Measurements from ENCODE around the gene ARID3A. TPM values are rescaled to one million over a fixed set of nuclear protein-coding genes. Genes with fewer than 3 reads are reported as not detected.

ARID3A gene
- total RNA-seq, 1 donor from 2014 or later, result 35.0 TPM

DNA sequence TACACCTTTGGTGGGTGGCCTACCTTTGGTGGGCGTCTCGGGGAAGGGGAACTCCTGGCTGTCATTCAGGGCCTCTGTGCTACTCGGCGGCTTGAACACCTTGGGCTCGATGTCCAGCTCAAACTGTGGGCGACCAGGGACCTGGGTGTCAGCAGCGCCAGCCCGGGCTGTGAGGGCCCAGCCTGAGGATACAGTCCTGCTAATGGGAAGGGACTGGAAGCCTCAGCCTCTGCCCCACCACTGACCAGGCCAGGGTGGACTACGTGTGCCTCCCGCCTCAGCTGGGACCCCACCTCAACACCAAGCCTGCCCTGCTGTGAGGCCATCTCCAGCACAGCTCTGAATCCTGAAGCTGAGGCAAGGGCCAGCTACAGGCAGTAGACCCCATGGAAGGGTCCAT is 87.4 kb downstream of the ARID3A start:
- Mint-ChIP-seq H3K36me3 (ENCODE audit: low read depth) (peaks cover 6% of the 10 kb centered on the region), H3K27ac (no peak overlapping the region), H3K9me3 (no peaks in the 10 kb centered on the region), H3K4me1 (ENCODE audit: low read depth) (peaks cover 14% of the 10 kb centered on the region), H3K4me3 (no peak overlapping the region), H3K27me3 (ENCODE audit: insufficient read depth) (no peaks in the 10 kb centered on the region)
- intact Hi-C loops (cut with micrococcal nuclease), result no loop called here
- no peak for DNase-seq (ENCODE audit: low spot score)

DNA sequence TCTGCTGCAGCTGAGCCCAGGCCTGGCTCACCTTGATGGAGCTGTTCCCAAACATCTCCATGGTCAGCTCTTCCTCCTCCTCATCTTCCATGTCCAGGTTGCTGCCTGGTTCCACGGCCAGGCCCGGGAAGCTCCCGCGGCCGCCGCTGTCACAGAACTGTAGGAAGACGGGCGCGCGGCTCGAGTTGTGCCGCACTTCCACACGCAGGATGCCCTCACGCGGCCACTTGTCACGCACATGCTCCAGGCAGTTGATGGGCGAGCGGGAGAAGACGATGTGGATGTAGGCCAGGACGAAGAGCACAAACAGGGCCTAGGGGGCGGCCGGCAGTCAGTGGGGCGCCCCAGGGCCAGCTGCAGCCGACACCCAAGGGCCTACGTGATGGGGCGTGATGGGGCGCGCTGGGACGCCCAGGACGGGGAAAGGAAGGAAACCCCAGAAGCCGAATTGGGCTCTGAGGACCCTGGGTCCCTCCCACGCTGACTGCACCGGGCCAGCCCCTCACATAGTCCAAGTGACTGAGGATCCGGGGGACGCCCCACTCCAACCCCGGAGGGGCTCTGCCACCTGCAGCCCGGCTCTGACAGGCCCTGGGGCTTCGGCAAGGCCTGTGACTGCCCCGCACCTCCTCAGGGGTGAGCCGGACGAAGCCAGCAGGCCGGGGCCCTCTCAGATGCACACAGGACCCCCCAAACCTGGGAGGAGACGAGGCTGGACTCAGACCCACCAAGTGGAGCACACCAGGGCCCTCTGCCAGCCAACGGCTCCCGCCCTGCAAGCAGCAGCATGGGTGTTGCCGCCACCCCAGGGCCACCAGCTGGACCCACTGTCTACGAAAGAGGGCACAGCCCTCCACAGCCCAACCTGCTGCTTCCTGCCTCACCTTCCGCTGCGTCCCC is 88.6 kb downstream of the ARID3A start:
- H3K27me3 Mint-ChIP-seq (ENCODE audit: insufficient read depth), result no peaks in the 10 kb centered on the region
- peaks cover 20% of the 10 kb centered on the region for H3K4me1 Mint-ChIP-seq (ENCODE audit: low read depth)
- peaks cover 4% of the 10 kb centered on the region for H3K36me3 Mint-ChIP-seq (ENCODE audit: low read depth)

GRCh38 chr19:1015061-1015781 is 89.4 kb downstream of the ARID3A start:
- H3K9me3 Mint-ChIP-seq, result no peaks in the 10 kb centered on the region
- intact Hi-C loops (cut with micrococcal nuclease), result no loop called here
- DNase-seq (ENCODE audit: low spot score), result no peak
- H3K36me3 Mint-ChIP-seq (ENCODE audit: low read depth), result peaks cover 6% of the 10 kb centered on the region
- no peak overlapping the region for H3K4me3 Mint-ChIP-seq
- no peaks in the 10 kb centered on the region for H3K27me3 Mint-ChIP-seq (ENCODE audit: insufficient read depth)
- H3K4me1 Mint-ChIP-seq (ENCODE audit: low read depth), result peaks cover 20% of the 10 kb centered on the region
- H3K27ac Mint-ChIP-seq, result no peak overlapping the region

More for the DNA sequence above, 88.6 kb downstream of the ARID3A start:
- Mint-ChIP-seq H3K27ac (no peak overlapping the region), H3K4me3 (no peak overlapping the region), H3K9me3 (no peaks in the 10 kb centered on the region)
- intact Hi-C loops (cut with micrococcal nuclease), result no loop called here
- DNase-seq (ENCODE audit: low spot score), result no peak

DNA sequence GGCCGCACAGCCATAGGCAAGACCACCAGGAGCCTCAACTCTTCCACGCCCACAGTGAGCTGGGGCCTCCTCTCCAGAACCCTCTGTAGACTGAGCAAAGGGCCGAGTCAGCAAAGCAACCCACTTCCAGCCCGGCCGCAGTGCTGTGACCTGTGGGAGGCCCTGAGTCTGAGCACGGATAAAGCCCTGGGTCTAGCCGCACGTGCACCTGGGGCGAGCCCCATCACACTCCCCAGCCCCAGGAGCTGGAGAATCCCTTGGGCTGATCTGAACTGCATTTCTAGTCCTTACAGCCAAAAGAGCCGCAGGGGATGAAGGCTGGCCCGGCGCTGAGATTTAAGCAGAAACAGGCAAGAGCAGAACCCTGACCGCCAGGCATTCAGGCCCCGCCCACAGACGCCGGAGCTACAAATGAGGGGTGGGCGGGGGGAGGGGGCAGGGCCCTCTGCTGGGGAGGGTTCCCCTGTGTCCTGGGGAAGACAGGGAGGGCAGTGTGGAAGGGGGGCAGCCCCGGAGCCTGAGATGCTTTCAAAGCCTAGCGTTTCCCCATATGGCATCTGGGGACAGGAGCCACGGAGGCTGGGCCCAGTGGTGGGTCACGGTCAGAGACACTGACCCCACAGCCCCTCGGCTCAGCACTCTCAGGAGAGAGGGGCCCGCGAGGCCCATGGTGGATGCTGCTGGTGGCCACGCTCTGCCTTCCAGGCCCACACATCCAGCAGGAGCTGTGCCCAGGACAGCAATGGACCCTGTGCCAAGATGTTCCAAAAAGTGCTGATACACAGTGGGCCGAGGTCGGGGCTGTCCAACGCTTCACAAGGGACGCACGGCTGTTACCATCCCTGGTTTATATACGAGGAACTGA is 90.2 kb downstream of the ARID3A start:
- no peaks in the 10 kb centered on the region for H3K9me3 Mint-ChIP-seq
- peaks cover 20% of the 10 kb centered on the region for H3K4me1 Mint-ChIP-seq (ENCODE audit: low read depth)
- no peaks in the 10 kb centered on the region for H3K27me3 Mint-ChIP-seq (ENCODE audit: insufficient read depth)
- no peak for DNase-seq (ENCODE audit: low spot score)
- peaks cover 6% of the 10 kb centered on the region for H3K36me3 Mint-ChIP-seq (ENCODE audit: low read depth)
- no peak overlapping the region for H3K4me3 Mint-ChIP-seq
- H3K27ac Mint-ChIP-seq, result no peak overlapping the region
- intact Hi-C loops (cut with micrococcal nuclease), result no loop called here

- Mint-ChIP-seq H3K4me3 (peak overlapping the region; percentile 39), H3K4me1 (ENCODE audit: low read depth) (peaks cover 26% of the 10 kb centered on the region), H3K36me3 (ENCODE audit: low read depth) (peaks cover 6% of the 10 kb centered on the region), H3K9me3 (no peaks in the 10 kb centered on the region), H3K27me3 (ENCODE audit: insufficient read depth) (peaks cover 2% of the 10 kb centered on the region), H3K27ac (peak overlapping the region; percentile 23)
- DNase-seq (ENCODE audit: low spot score), result no peak
- intact Hi-C loops (cut with micrococcal nuclease), result no loop called here
These were observed 90.8 kb downstream of the ARID3A start for GRCh38 chr19:1016647-1017114.

DNA sequence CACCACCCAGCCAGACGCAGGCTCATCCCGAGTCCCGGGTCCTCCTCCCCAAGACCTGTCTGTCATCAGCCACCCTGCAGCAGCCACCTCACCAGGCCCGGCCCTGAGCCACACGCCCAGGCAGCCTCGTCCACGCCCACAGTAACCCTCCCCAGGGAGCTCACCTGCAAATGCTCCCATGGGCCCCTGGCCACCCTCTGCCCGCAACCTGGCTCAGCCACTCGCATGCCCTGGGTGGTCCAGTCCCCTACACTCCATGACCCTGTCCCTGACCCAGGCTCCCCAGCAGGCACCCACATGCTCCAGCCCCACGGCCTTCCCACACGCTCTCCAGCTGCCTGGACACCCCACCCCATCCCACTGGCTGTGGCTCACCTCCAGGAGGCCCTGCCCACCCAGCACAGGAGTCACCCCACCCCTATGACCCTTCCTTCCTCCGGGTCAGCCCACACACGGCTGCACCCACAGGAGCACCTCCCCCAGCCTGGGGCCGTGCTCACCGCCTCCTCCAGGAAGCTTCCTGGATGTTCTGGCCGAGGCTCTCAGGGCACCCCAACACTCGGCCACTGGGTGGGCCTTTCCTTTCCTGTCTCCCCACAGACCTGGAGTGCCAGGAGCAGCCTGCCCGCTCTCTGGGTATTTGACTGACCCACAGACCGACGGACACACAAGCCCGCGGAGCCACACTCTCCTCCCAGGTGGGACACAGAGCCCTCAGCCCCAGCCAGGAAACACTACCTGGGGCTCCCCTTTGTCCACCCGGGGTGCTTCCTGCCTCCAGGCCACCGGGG is 91.5 kb downstream of the ARID3A start:
- H3K9me3 Mint-ChIP-seq, result no peaks in the 10 kb centered on the region
- intact Hi-C loops (cut with micrococcal nuclease), result no loop called here
- H3K27me3 Mint-ChIP-seq (ENCODE audit: insufficient read depth), result peaks cover 2% of the 10 kb centered on the region
- H3K4me1 Mint-ChIP-seq (ENCODE audit: low read depth), result peaks cover 28% of the 10 kb centered on the region
- no peak for DNase-seq (ENCODE audit: low spot score)
- H3K27ac Mint-ChIP-seq, result peak overlapping the region; percentile 23
- H3K36me3 Mint-ChIP-seq (ENCODE audit: low read depth), result peaks cover 6% of the 10 kb centered on the region
- peak overlapping the region; percentile 39 for H3K4me3 Mint-ChIP-seq

DNA sequence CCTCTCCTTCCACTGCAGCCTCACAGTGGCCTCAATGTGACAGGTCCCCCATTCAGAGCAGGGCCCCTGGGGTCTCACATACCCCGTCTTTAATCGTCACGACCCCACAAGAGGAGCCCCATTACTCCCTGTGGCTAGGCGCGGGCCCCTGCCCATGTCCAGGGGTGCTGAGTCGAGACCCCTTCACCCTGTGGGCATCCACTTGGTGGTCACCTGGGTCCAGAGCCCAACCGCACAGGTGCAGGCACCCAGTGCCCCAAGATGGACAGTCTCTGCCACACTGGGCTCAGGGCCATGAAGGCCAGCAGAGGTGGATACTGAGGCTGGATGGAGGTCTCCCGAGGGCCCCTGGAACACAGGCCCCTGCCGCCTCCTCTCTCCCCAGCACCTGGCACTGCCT is 92.1 kb downstream of the ARID3A start:
- Mint-ChIP-seq H3K4me3 (no peak overlapping the region), H3K4me1 (ENCODE audit: low read depth) (peaks cover 28% of the 10 kb centered on the region), H3K27me3 (ENCODE audit: insufficient read depth) (peaks cover 2% of the 10 kb centered on the region), H3K9me3 (no peaks in the 10 kb centered on the region), H3K36me3 (ENCODE audit: low read depth) (peaks cover 6% of the 10 kb centered on the region), H3K27ac (peak overlapping the region; percentile 52)
- intact Hi-C loops (cut with micrococcal nuclease), result no loop called here
- no peak for DNase-seq (ENCODE audit: low spot score)

- peaks cover 6% of the 10 kb centered on the region for H3K36me3 Mint-ChIP-seq (ENCODE audit: low read depth)
- peak overlapping the region; percentile 95 for H3K4me3 Mint-ChIP-seq
- peaks cover 28% of the 10 kb centered on the region for H3K4me1 Mint-ChIP-seq (ENCODE audit: low read depth)
- peak overlapping the region; percentile 29 for H3K27ac Mint-ChIP-seq
- peaks cover 2% of the 10 kb centered on the region for H3K27me3 Mint-ChIP-seq (ENCODE audit: insufficient read depth)
- intact Hi-C loops (cut with micrococcal nuclease), result no loop called here
- no peak for DNase-seq (ENCODE audit: low spot score)
- no peaks in the 10 kb centered on the region for H3K9me3 Mint-ChIP-seq
These were observed 92.6 kb downstream of the ARID3A start for GRCh38 chr19:1018393-1018792.

DNA sequence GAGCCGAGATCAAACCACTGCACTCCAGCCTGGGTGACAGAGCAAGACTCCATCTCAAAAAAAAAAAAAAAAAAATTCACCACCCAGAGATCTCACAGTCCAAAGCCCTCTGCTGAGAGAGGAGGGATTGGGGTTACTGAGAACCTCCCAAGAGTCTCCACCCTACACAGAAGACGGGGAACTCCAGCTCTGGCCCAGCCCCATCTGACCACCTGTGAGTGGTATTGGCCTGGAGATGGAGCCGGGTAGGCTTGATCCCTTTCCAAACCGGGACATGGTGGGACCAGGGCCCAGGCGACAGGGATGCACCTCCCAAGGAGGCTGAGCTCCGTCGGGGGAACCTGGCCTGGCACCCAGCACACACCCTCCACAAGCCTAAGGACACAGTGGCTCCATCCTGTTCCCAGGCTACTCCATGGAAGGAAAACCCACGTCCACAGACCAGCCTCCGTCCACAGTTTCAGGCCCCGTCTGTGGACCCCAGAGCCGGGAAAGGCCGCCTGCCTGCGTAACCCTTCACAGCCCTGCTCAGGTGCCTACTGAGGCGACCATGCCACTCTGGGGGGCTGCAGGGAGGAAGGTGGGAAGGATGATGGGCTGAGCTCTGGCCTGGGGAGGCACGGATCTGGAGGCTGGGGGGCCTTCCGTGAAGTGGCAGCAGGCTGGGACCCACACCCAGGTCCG is 93.2 kb downstream of the ARID3A start:
- Mint-ChIP-seq H3K27me3 (ENCODE audit: insufficient read depth) (peaks cover 2% of the 10 kb centered on the region), H3K4me1 (ENCODE audit: low read depth) (peaks cover 28% of the 10 kb centered on the region), H3K27ac (peak overlapping the region; percentile 29), H3K4me3 (peak overlapping the region; percentile 95), H3K36me3 (ENCODE audit: low read depth) (peaks cover 5% of the 10 kb centered on the region), H3K9me3 (no peaks in the 10 kb centered on the region)
- DNase-seq (ENCODE audit: low spot score), result no peak
- intact Hi-C loops (cut with micrococcal nuclease), result no loop called here

- H3K4me3 Mint-ChIP-seq, result peak overlapping the region; percentile 95
- peaks cover 28% of the 10 kb centered on the region for H3K4me1 Mint-ChIP-seq (ENCODE audit: low read depth)
- H3K36me3 Mint-ChIP-seq (ENCODE audit: low read depth), result peaks cover 4% of the 10 kb centered on the region
- no peaks in the 10 kb centered on the region for H3K9me3 Mint-ChIP-seq
- intact Hi-C loops (cut with micrococcal nuclease), result no loop called here
- H3K27ac Mint-ChIP-seq, result no peak overlapping the region
- H3K27me3 Mint-ChIP-seq (ENCODE audit: insufficient read depth), result peaks cover 2% of the 10 kb centered on the region
- DNase-seq (ENCODE audit: low spot score), result no peak
These were observed 93.8 kb downstream of the ARID3A start for GRCh38 chr19:1019616-1019961.

DNA sequence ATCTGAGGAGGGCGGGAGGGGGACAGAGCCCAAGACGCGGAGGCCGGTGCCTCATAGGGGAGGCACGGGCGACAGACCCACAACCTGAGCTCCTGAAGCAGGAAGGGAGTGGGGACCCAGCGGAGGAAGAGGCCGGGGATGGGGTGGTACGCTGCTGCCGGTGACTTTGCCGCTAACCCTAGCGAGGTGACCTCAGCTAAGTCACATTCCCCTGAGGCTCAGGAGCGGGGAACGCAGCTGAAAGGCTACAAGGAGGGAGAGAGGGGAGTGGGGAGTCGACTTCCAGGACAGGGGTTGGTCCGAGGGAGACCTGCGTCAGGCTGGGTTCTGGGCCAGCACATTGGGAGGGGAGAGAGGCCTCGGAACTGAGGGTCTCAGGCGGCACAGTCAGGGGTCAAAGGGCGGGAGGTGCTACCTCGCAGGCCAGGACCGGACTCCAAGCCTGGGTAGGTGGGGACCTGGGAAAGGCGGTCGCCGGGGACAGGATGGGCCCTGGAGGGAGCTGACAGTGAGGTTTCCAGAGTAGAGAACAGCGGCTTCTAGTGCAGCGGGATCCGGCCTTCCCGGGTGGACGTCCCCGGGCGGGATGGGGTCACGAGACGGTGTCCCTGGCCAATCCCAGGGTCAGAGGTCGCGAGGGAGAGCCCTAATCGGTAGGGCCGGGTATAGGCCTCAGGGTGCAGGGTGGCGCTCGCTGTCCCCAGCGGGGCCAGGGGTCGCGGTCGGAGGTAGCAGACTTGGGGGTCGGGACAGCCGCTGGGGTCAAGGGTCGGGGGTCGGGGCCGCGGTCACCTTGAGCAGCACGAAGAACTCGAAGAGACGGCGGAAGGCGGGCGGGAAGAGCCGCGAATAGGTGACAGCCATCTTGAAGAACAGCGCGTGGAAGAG is 94.4 kb downstream of the ARID3A start:
- H3K36me3 Mint-ChIP-seq (ENCODE audit: low read depth), result peaks cover 4% of the 10 kb centered on the region
- H3K27ac Mint-ChIP-seq, result peak overlapping the region; percentile 87
- peak overlapping the region; percentile 95 for H3K4me3 Mint-ChIP-seq
- peaks cover 28% of the 10 kb centered on the region for H3K4me1 Mint-ChIP-seq (ENCODE audit: low read depth)
- DNase-seq (ENCODE audit: low spot score), result no peak
- intact Hi-C loops (cut with micrococcal nuclease), result loop anchor here (2.0 to 5.0 kb wide), 3 partner anchors 35 to 172 kb away; partner anchors contain the start of gene WDR18
- H3K27me3 Mint-ChIP-seq (ENCODE audit: insufficient read depth), result peaks cover 2% of the 10 kb centered on the region
- no peaks in the 10 kb centered on the region for H3K9me3 Mint-ChIP-seq

All from activated T-helper 1 cell treated with anti-CD3 and anti-CD28 coated beads, Interleukin-12 subunit alpha, Interleukin-12 subunit beta, Interleukin-2, Interleukin-4 antibody, amounts not matched to agents 30 ng/mL and 10 ng/mL and 1 ng/mL, durations not matched to agents 14 hours and 24 hours and 36 hours (primary cell).